Activated CD4-positive, alpha-beta T cell treated with anti-CD3 and anti-CD28 coated beads, Interleukin-2, amount 50 U/mL, for 24 hours (primary cell): Measurements from ENCODE around the gene CABLES2.
"Not testable (repeated sequence)": the region's sequence is repeated elsewhere in the genome, so short reads cannot be mapped to it uniquely, and the experiment has no call there.

Experiments
- DNase-seq, 2 donors: peaks; one replicate each; pipeline ENCODE4 v3.0.0-alpha.2; 2020; ENCODE audit warnings: low read depth in 1 of 2, low spot score in 1 of 2

The CABLES2 gene

GRCh38 chr20:62436692-62437091, 29.6 kb upstream of the CABLES2 start:
- DNase-seq = no peak

GRCh38 chr20:62433658-62434497, 26.8 kb upstream of the CABLES2 start:
- no peak for DNase-seq

- DNase-seq = no peak
Observed at GRCh38 chr20:62430866-62431447, 23.9 kb upstream of the CABLES2 start.

GRCh38 chr20:62430311-62430853, 23.3 kb upstream of the CABLES2 start:
- no peak for DNase-seq

- no peak for DNase-seq
Observed at GRCh38 chr20:62429455-62430310, 22.6 kb upstream of the CABLES2 start.

GRCh38 chr20:62428396-62429295, 21.6 kb upstream of the CABLES2 start:
- DNase-seq = no peak

GRCh38 chr20:62428002-62428372, 20.9 kb upstream of the CABLES2 start:
- no peak for DNase-seq

- DNase-seq = no peak
Observed at GRCh38 chr20:62427172-62428001, 20.3 kb upstream of the CABLES2 start, which contains the start of gene RBBP8NL. RBBP8NL (minus strand) TSS chr20:62427539; CDS start chr20:62419647, 7,892 bp downstream.

- DNase-seq = no peak
Observed at GRCh38 chr20:62426699-62427131, 19.6 kb upstream of the CABLES2 start.

- not testable (repeated sequence) for DNase-seq
Observed at GRCh38 chr20:62426059-62426348, 18.9 kb upstream of the CABLES2 start.

GRCh38 chr20:62425281-62426058, 18.4 kb upstream of the CABLES2 start:
- no peak for DNase-seq

- no peak for DNase-seq
Observed at GRCh38 chr20:62424249-62425107, 17.4 kb upstream of the CABLES2 start.

GRCh38 chr20:62423326-62423706, 16.2 kb upstream of the CABLES2 start:
- DNase-seq = no peak

GRCh38 chr20:62422636-62423325, 15.7 kb upstream of the CABLES2 start:
- DNase-seq = no peak

GRCh38 chr20:62421716-62421990, 14.6 kb upstream of the CABLES2 start:
- DNase-seq = no peak

- DNase-seq = no peak
Observed at GRCh38 chr20:62420846-62421715, 14.0 kb upstream of the CABLES2 start.

GRCh38 chr20:62419759-62420158, 12.7 kb upstream of the CABLES2 start:
- no peak for DNase-seq
